HG03108 (cell line): ENCODE data around the gene TM4SF20.
"Not testable (repeated sequence)": the region's sequence is repeated elsewhere in the genome, so short reads cannot be mapped to it uniquely, and the experiment has no call there.

Experiments used
- ATAC-seq: cut with Tn5 transposase; IDR thresholded peaks from one replicate; pipeline ENCODE4 v1.9.1; 2021; ENCODE audit warnings: moderate library complexity; ENCODE audit not compliant: unreplicated experiment

Gene TM4SF20

GRCh38 chr2:227368574-227368973 lies 10.5 kb downstream of the TM4SF20 start:
- ATAC-seq, result no peak

- no peak for ATAC-seq
Observed at GRCh38 chr2:227367427-227367795, 11.7 kb downstream of the TM4SF20 start.

- no peak for ATAC-seq
Observed at GRCh38 chr2:227366769-227367426, 12.2 kb downstream of the TM4SF20 start.

GRCh38 chr2:227365833-227366232 lies 13.3 kb downstream of the TM4SF20 start:
- no peak for ATAC-seq

- not testable (repeated sequence) for ATAC-seq
Observed at GRCh38 chr2:227364585-227365263, 14.4 kb downstream of the TM4SF20 start.

GRCh38 chr2:227363756-227364155 lies 15.3 kb downstream of the TM4SF20 start:
- no peak for ATAC-seq

GRCh38 chr2:227360351-227360750 lies 18.8 kb downstream of the TM4SF20 start:
- ATAC-seq, result no peak

GRCh38 chr2:227351639-227352038 lies 27.5 kb downstream of the TM4SF20 start:
- ATAC-seq, result no peak

- no peak for ATAC-seq
Observed at GRCh38 chr2:227349989-227350612, 29.0 kb downstream of the TM4SF20 start.

GRCh38 chr2:227348324-227348723 lies 30.8 kb downstream of the TM4SF20 start:
- ATAC-seq, result no peak

GRCh38 chr2:227347117-227347516 lies 32.0 kb downstream of the TM4SF20 start:
- ATAC-seq, result no peak

GRCh38 chr2:227344231-227344630 lies 34.9 kb downstream of the TM4SF20 start:
- no peak for ATAC-seq

- no peak for ATAC-seq
Observed at GRCh38 chr2:227341553-227341952, 37.6 kb downstream of the TM4SF20 start.

- no peak for ATAC-seq
Observed at GRCh38 chr2:227340106-227340505, 39.0 kb downstream of the TM4SF20 start.

GRCh38 chr2:227339098-227339599 lies 40.0 kb downstream of the TM4SF20 start:
- no peak for ATAC-seq

- no peak for ATAC-seq
Observed at GRCh38 chr2:227337442-227337841, 41.7 kb downstream of the TM4SF20 start.

- no peak for ATAC-seq
Observed at GRCh38 chr2:227335713-227336112, 43.4 kb downstream of the TM4SF20 start.

GRCh38 chr2:227326783-227327182 lies 52.3 kb downstream of the TM4SF20 start:
- no peak for ATAC-seq

GRCh38 chr2:227325839-227326195 lies 53.3 kb downstream of the TM4SF20 start:
- ATAC-seq, result no peak

- ATAC-seq, result peak; percentile 96
Observed at GRCh38 chr2:227324995-227325838, 53.9 kb downstream of the TM4SF20 start, which contains the start of gene MFF. Gene MFF, plus strand, starts transcription at chr2:227325251. Its CDS starts 5,415 bp downstream, at chr2:227330666.

GRCh38 chr2:227324642-227324994 lies 54.5 kb downstream of the TM4SF20 start:
- ATAC-seq, result no peak
